GM19240 (cell line): ENCODE data around the gene WIPF3.

ENCODE experiments used
- DNase-seq: peaks from one replicate; pipeline ENCODE4 v3.0.0; 2011; ENCODE audit warnings: low spot score; ENCODE audit not compliant: insufficient read length

The WIPF3 gene

GRCh38 chr7:29809533-29810155 lies 3.3 kb downstream of the WIPF3 start:
- no peak for DNase-seq

GRCh38 chr7:29810297-29810696 lies 4.0 kb downstream of the WIPF3 start:
- no peak for DNase-seq

GRCh38 chr7:29810813-29811482 lies 4.6 kb downstream of the WIPF3 start:
- DNase-seq, result no peak

GRCh38 chr7:29811586-29811985 lies 5.3 kb downstream of the WIPF3 start:
- DNase-seq, result no peak

- no peak for DNase-seq
These were observed 6.0 kb downstream of the WIPF3 start for GRCh38 chr7:29812185-29812876.

- no peak for DNase-seq
These were observed 9.1 kb downstream of the WIPF3 start for GRCh38 chr7:29815181-29816105.

- DNase-seq, result no peak
These were observed 12.0 kb downstream of the WIPF3 start for GRCh38 chr7:29818308-29818707.

GRCh38 chr7:29825775-29826529 lies 19.6 kb downstream of the WIPF3 start:
- peak; percentile 10 for DNase-seq

GRCh38 chr7:29826530-29826822 lies 20.2 kb downstream of the WIPF3 start:
- DNase-seq, result no peak

GRCh38 chr7:29826904-29827303 lies 20.6 kb downstream of the WIPF3 start:
- no peak for DNase-seq

GRCh38 chr7:29831705-29832104 lies 25.4 kb downstream of the WIPF3 start:
- no peak for DNase-seq

- no peak for DNase-seq
These were observed 27.6 kb downstream of the WIPF3 start for GRCh38 chr7:29833929-29834328.

GRCh38 chr7:29835718-29836117 lies 29.4 kb downstream of the WIPF3 start:
- no peak for DNase-seq

- no peak for DNase-seq
These were observed 33.0 kb downstream of the WIPF3 start for GRCh38 chr7:29839302-29839701.

GRCh38 chr7:29839921-29840320 lies 33.6 kb downstream of the WIPF3 start:
- DNase-seq, result no peak

- no peak for DNase-seq
These were observed 34.4 kb downstream of the WIPF3 start for GRCh38 chr7:29840701-29841100.

- no peak for DNase-seq
These were observed 35.8 kb downstream of the WIPF3 start for GRCh38 chr7:29841926-29842701.

GRCh38 chr7:29843093-29843492 lies 36.8 kb downstream of the WIPF3 start:
- no peak for DNase-seq

GRCh38 chr7:29843726-29844125 lies 37.4 kb downstream of the WIPF3 start:
- no peak for DNase-seq

GRCh38 chr7:29844559-29844958 lies 38.3 kb downstream of the WIPF3 start:
- DNase-seq, result no peak
